IMR-90 (cell line): ENCODE data around the gene PTCSC3. TPM values are rescaled to one million over a fixed set of nuclear protein-coding genes. Genes with fewer than 3 reads are reported as not detected.

ENCODE experiments used
- ATAC-seq: fragments of 200-7000 bp; cut with Tn5 transposase; 2 replicates; pipeline ENCODE4 v1.9.1; 2020; ENCODE audit warnings: low read depth, mild to moderate bottlenecking, moderate library complexity
- BruUV-seq: library from RNA; stranded (reverse); fragments of 400-500 nt; replicated peaks from 2 replicates; lab custom pipeline; 2021; lab: Mats Ljungman, UMichigan
- CTCF ChIA-PET: fragments of 300-600 bp; formaldehyde crosslinking; extraction: SDS; loops from one replicate; lab custom pipeline; 2021; ENCODE audit warnings: antibody characterized with exemption; lab: Yijun Ruan, JAX
- POLR2A ChIA-PET: fragments of 300-600 bp; sonication (Branson Sonifier 250); formaldehyde crosslinking; loops from one replicate; lab custom pipeline; 2022; ENCODE audit warnings: antibody characterized with exemption; ENCODE audit not compliant: unreplicated experiment; lab: Charles Lee
- DNase-seq: peaks from one replicate; pipeline ENCODE4 v3.0.0; 2013
- H2AFZ ChIP-seq: replicated peaks from 2 replicates; pipeline ENCODE3; 2013; ENCODE audit warnings: low read length, mild to moderate bottlenecking; ENCODE audit not compliant: poor library complexity
- H2AK5ac ChIP-seq: 2 replicates; pipeline ENCODE4 v1.6.1; 2013; ENCODE audit warnings: low read depth, low read length, inconsistent platforms
- H2AK9ac ChIP-seq: replicated peaks from 2 replicates; pipeline ENCODE3; 2013; ENCODE audit warnings: mild to moderate bottlenecking, low read depth, low read length, moderate library complexity; ENCODE audit not compliant: poor library complexity
- H2BK120ac ChIP-seq: 2 replicates; pipeline ENCODE4 v1.6.1; 2013; ENCODE audit warnings: low read depth, low read length, inconsistent platforms
- H2BK15ac ChIP-seq: 3 replicates; pipeline ENCODE4 v1.6.1; 2013; ENCODE audit warnings: low read depth, low read length, inconsistent platforms
- H2BK20ac ChIP-seq: 2 replicates; pipeline ENCODE4 v1.6.1; 2013; ENCODE audit warnings: low read depth, mild to moderate bottlenecking, inconsistent platforms, low read length, moderate library complexity
- H2BK5ac ChIP-seq: 2 replicates; pipeline ENCODE4 v1.6.1; 2013; ENCODE audit warnings: mild to moderate bottlenecking, low read depth, low read length, inconsistent platforms; ENCODE audit not compliant: poor library complexity, severe bottlenecking
- H3K14ac ChIP-seq: replicated peaks from 2 replicates; pipeline ENCODE4 v1.6.1; 2013; ENCODE audit warnings: low read depth, low read length, inconsistent platforms
- H3K18ac ChIP-seq: 2 replicates; pipeline ENCODE4 v1.6.1; 2013; ENCODE audit warnings: low read depth, low read length, control low read depth
- H3K23ac ChIP-seq: 2 replicates; pipeline ENCODE4 v1.6.1; 2013; ENCODE audit warnings: low read depth, low read length, inconsistent platforms
- H3K27ac ChIP-seq: 2 replicates; pipeline ENCODE4 v1.5.1; 2013; ENCODE audit warnings: mild to moderate bottlenecking, control low read depth, low read length; ENCODE audit not compliant: insufficient read depth
- H3K27me3 ChIP-seq: 2 replicates; pipeline ENCODE4 v1.6.1; 2013; ENCODE audit warnings: low read length; ENCODE audit not compliant: control insufficient read depth, insufficient read depth
- H3K36me3 ChIP-seq: 2 replicates; pipeline ENCODE4 v1.6.1; 2013; ENCODE audit warnings: low read length, mixed read lengths; ENCODE audit not compliant: control insufficient read depth, insufficient read depth
- H3K4ac ChIP-seq: 2 replicates; pipeline ENCODE4 v1.6.1; 2013; ENCODE audit warnings: low read depth, low read length, inconsistent platforms
- H3K4me1 ChIP-seq: 2 replicates; pipeline ENCODE4 v1.6.1; 2013; ENCODE audit warnings: low read length, mixed read lengths; ENCODE audit not compliant: control insufficient read depth, insufficient read depth
- H3K4me2 ChIP-seq: 2 replicates; pipeline ENCODE4 v1.6.1; 2013; ENCODE audit warnings: low read depth, mild to moderate bottlenecking, control low read depth, low read length, moderate library complexity
- H3K4me3 ChIP-seq: 2 replicates; pipeline ENCODE4 v1.5.1; 2013; ENCODE audit warnings: low read depth, mild to moderate bottlenecking, control low read depth, low read length, moderate library complexity; ENCODE audit not compliant: insufficient read depth
- H3K56ac ChIP-seq: 2 replicates; pipeline ENCODE4 v1.6.1; 2013; ENCODE audit warnings: low read length, inconsistent platforms; ENCODE audit not compliant: insufficient read depth; ENCODE audit errors: extremely low read depth
- H3K79me1 ChIP-seq, 2 experiments: 2 replicates each; pipeline ENCODE4 v1.6.1; 2013; ENCODE audit warnings: low read length in 2 of 2, inconsistent platforms in 1 of 2, low read depth in 1 of 2
- H3K9ac ChIP-seq: 2 replicates; pipeline ENCODE4 v1.6.1; 2013; ENCODE audit warnings: low read depth, low read length, control low read depth
- H3K9me1 ChIP-seq: 2 replicates; pipeline ENCODE4 v1.6.1; 2013; ENCODE audit warnings: low read length, inconsistent platforms; ENCODE audit not compliant: insufficient read depth
- H3K9me3 ChIP-seq: 2 replicates; pipeline ENCODE4 v1.6.1; 2013; ENCODE audit warnings: low read length; ENCODE audit not compliant: control insufficient read depth, insufficient read depth
- H4K20me1 ChIP-seq: 2 replicates; pipeline ENCODE4 v1.6.1; 2013; ENCODE audit warnings: low read length, inconsistent platforms; ENCODE audit not compliant: insufficient read depth
- H4K5ac ChIP-seq: 2 replicates; pipeline ENCODE4 v1.6.1; 2013; ENCODE audit warnings: mild to moderate bottlenecking, low read depth, low read length, control low read depth
- H4K8ac ChIP-seq, 2 experiments: 2 replicates each; pipeline ENCODE4 v1.6.1; 2013; ENCODE audit warnings: low read depth in 2 of 2, low read length in 2 of 2, control low read depth in 1 of 2, inconsistent platforms in 1 of 2
- H4K91ac ChIP-seq: 2 replicates; pipeline ENCODE4 v1.6.1; 2013; ENCODE audit warnings: low read depth, low read length, inconsistent platforms; ENCODE audit not compliant: insufficient read depth
- BHLHE40 ChIP-seq: fragments of 150-350 bp; IDR thresholded peaks from 2 replicates; pipeline ENCODE4 v1.6.1; 2016; ENCODE audit warnings: mild to moderate bottlenecking, low read depth, low read length
- CHD1 ChIP-seq: IDR thresholded peaks from 2 replicates; pipeline ENCODE4 v1.6.1; 2012; ENCODE audit warnings: low read depth, low read length, improper control_type of control experiment
- FOS ChIP-seq: fragments of 150-350 bp; IDR thresholded peaks from 2 replicates; pipeline ENCODE4 v1.6.1; 2016; ENCODE audit warnings: low read depth, low read length
- MAFK ChIP-seq: IDR thresholded peaks from 2 replicates; pipeline ENCODE4 v1.6.1; 2012; ENCODE audit warnings: low read depth, low read length, improper control_type of control experiment
- MXI1 ChIP-seq: IDR thresholded peaks from 2 replicates; pipeline ENCODE4 v1.6.1; 2012; ENCODE audit warnings: low read depth, mild to moderate bottlenecking, low read length, moderate library complexity, borderline replicate concordance
- NFE2L2 ChIP-seq: fragments of 150-350 bp; IDR thresholded peaks from 2 replicates; pipeline ENCODE4 v1.6.1; 2016; ENCODE audit warnings: low read depth, mild to moderate bottlenecking, low read length
- POLR2A ChIP-seq: IDR thresholded peaks from 2 replicates; pipeline ENCODE4 v1.6.1; 2012; ENCODE audit warnings: mild to moderate bottlenecking, low read depth, low read length
- RAD21 ChIP-seq: IDR thresholded peaks from 2 replicates; pipeline ENCODE4 v1.6.1; 2012; ENCODE audit warnings: low read length, improper control_type of control experiment
- RCOR1 ChIP-seq: IDR thresholded peaks from 2 replicates; pipeline ENCODE4 v1.6.1; 2012; ENCODE audit warnings: mild to moderate bottlenecking, low read length, improper control_type of control experiment; ENCODE audit not compliant: insufficient replicate concordance
- RFX5 ChIP-seq: IDR thresholded peaks from 2 replicates; pipeline ENCODE4 v1.8.0; 2012; ENCODE audit warnings: low read depth, mild to moderate bottlenecking, low read length, moderate library complexity
- WGBS, 2 experiments: methylation state at CpG; one replicate each; pipeline versions ENCODE4 v1.1.5 to v1.1.7; 2013; ENCODE audit warnings: missing lambda C conversion rate in 2 of 2; ENCODE audit not compliant: insufficient read length in 1 of 2; ENCODE audit errors: extremely low coverage in 2 of 2; 5-methylcytosine and 5-hydroxymethylcytosine counted together
- dilution Hi-C: fragments of 300-500 bp; cut with HindIII; formaldehyde crosslinking; loops from one replicate; pipeline ENCODE4 v1.14.3; 2018; ENCODE audit warnings: low sequenced_read_pairs; ENCODE audit not compliant: unreplicated experiment
- in situ Hi-C: fragments of 300-500 bp; cut with MboI; formaldehyde crosslinking; loops from 3 replicates; pipeline ENCODE4 v1.14.3; 2019; ENCODE audit warnings: low sequenced_read_pairs, inconsistent platforms, mixed read lengths
- intact Hi-C: fragments of 100-400 bp; cut with micrococcal nuclease; formaldehyde crosslinking; loops from 2 replicates; pipeline ENCODE4 v1.10.0; 2022
- polyA plus RNA-seq, 3 experiments: library from polyadenylated mRNA; depleted of rRNA; stranded (reverse); fragments of >200 nt; gene quantifications; 2 replicates each; pipeline ENCODE4 v1.2.3, GENCODE V29; 2012; ENCODE audit warnings: low replicate concordance in 1 of 3
- total RNA-seq: library from RNA; depleted of rRNA; stranded (reverse); fragments of >200 nt; gene quantifications from 2 replicates; pipeline ENCODE4 v1.2.3, GENCODE V29; 2012
- TF ChIP-seq, protein P1 (sequence below): fragments of 150-350 bp; IDR thresholded peaks from 2 replicates; pipeline ENCODE4 v1.6.1; 2017; ENCODE audit warnings: mild to moderate bottlenecking, antibody characterized with exemption, low read length, low read depth

PTCSC3 gene
- total and polyA plus RNA-seq, 2 of the 4 experiments (the other 2 are of a cell fraction) = not detected

DNA sequence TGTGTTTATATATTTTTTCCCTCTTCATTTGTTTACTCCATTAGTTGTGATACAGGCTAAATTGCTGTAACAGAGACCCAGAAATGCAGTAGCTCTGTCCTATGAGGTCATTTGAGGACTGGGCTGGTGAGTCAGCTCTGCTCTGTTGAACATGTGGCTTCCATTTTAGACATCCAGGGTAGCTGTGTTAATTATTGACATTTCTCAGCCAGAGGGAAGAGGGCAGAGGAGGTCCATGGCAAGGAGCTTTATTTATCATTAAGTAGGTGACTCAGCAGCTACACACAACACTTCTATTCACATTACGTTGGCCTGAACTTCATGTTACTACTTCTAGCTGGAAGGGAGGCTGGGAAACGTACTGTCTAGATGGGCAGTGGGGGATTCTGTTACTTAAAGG lies 85.4 kb downstream of the PTCSC3 start:
- Histone ChIP-seq H4K8ac (no peak overlapping the region; a peak in 1 of 4 replicates), H3K56ac (no peak overlapping the region), H3K23ac (no peak overlapping the region), H2BK20ac (peak overlapping the region; percentile 10; the same call in 1 of the 2 replicates), H3K14ac (no peak overlapping the region), H3K4me1 (no peaks in the 10 kb centered on the region; the same call in 1 of the 2 replicates), H2BK120ac (peak overlapping the region; percentile 21; the same call in 1 of the 2 replicates), H2AK9ac (no peak overlapping the region), H3K36me3 (no peaks in the 10 kb centered on the region), H2AFZ (no peak overlapping the region), H3K18ac (peak overlapping the region; percentile 83), H3K4me2 (peak overlapping the region; percentile 86), H3K27me3 (no peaks in the 10 kb centered on the region), H2AK5ac (no peak overlapping the region), H3K9ac (no peak overlapping the region), H4K5ac (peak overlapping the region; percentile 59; the same call in 1 of the 2 replicates), H4K20me1 (no peaks in the 10 kb centered on the region), H4K91ac (no peak overlapping the region), H3K4me3 (no peak overlapping the region), H3K79me1 (no peaks in the 10 kb centered on the region), H2BK15ac (no peak overlapping the region; the same call in 2 of the 3 replicates), H3K9me1 (no peaks in the 10 kb centered on the region; the same call in 1 of the 2 replicates), H3K27ac (peak overlapping the region; percentile 60; the same call in 1 of the 2 replicates), H3K9me3 (no peaks in the 10 kb centered on the region), H2BK5ac (peak overlapping the region; percentile 56), H3K4ac (peak overlapping the region; percentile 0; the same call in 1 of the 2 replicates)
- in situ Hi-C loops = no loop called here
- TF ChIP-seq NFE2L2 = peak; percentile 80
- TF ChIP-seq, protein P1, sequence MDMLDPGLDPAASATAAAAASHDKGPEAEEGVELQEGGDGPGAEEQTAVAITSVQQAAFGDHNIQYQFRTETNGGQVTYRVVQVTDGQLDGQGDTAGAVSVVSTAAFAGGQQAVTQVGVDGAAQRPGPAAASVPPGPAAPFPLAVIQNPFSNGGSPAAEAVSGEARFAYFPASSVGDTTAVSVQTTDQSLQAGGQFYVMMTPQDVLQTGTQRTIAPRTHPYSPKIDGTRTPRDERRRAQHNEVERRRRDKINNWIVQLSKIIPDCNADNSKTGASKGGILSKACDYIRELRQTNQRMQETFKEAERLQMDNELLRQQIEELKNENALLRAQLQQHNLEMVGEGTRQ = no peak; the same call in 1 of the 2 replicates
- peak; percentile 13; the same call in 1 of the 2 replicates for TF ChIP-seq RAD21
- TF ChIP-seq CHD1 = no peak
- peak; percentile 88 for TF ChIP-seq FOS
- TF ChIP-seq RFX5 = no peak
- no peak for TF ChIP-seq RCOR1
- no peak for TF ChIP-seq BHLHE40
- no peak for TF ChIP-seq POLR2A
- no peak; the same call in 1 of the 2 replicates for TF ChIP-seq MAFK
- no peak for TF ChIP-seq MXI1
- CTCF ChIA-PET = interaction anchor here (2.1 kb wide), 1 partner anchor 21 kb away, joined by 15 read pairs; no protein-coding TSS in a partner anchor
- peak; percentile 98 for ATAC-seq
- DNase-seq = peak; percentile 93
- dilution Hi-C loops = no loop called here
- intact Hi-C loops = loop anchor here (5.0 kb wide), 1 partner anchor 264 kb away; the partner anchor contains the start of gene BRMS1L
- POLR2A ChIA-PET = no interaction called here
- WGBS, 2 experiments = no CpG with 5 or more reads among the region's 2 CpGs
- BruUV-seq = no TSS peak
